GM21515 (cell line): ENCODE measurements around the gene ASB2.

ENCODE experiments used
- ATAC-seq: cut with Tn5 transposase; IDR thresholded peaks from one replicate; pipeline ENCODE4 v1.9.1; 2021; ENCODE audit not compliant: unreplicated experiment

ASB2 gene

DNA sequence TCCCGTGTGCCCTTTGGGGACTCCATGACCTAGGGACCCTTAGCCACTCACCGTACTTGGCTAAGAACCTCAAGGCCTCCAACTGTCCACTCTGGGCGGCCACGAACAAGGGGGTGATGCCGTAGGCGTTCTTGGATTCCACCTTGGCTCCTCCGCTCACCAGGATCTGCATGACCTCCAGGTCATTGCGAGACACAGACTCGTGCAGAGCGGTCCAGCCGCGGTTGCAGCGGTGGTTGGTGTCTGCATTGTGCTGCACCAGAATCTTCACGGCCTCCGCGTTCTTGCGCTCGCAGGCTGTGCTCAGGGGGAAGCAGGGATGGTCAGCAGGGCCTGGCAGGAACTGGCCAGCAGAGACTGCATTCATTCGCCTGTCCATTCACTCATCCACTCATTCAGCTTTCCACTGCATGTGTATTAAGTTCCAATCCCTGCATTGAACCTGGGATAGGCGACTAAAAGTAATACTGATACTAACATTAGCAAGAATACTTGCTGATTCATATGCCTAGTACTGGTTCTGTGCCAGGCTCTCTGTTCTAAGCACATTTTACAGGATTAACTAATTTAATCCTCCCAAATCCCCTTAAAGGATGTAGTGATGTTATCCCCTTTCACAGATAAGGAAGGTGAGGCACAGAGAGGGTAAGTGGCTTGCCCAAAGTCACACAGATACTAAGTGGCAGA is 25.3 kb downstream of the ASB2 start:
- no peak for ATAC-seq

DNA sequence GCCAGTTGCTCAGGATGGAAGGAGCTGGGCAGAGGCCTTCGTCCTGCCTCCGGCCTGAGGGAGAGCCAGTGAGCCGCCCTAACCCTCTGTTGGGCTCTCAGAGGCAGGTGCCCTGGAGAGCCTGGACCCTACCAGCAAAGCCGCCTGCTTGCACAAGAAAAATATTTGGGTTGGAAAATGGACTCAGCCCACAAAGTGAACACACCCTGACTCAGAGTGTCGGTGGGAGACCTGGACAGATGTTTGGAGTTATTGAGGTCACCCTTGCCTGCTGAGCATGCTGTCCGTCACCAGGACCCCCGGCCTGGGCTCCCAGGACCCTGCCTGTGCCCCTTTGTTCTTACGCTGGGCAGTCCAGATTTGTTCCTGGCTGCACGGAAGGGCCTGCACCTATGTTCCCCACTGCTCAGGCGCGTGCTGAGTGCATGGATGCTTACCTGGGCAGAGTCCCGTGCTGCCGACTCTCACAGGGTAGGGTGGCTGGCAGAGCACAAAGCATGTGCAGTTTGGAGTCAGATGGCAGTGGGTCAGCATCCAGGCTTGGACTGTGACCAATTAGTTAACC is 26.8 kb downstream of the ASB2 start:
- ATAC-seq, result no peak

DNA sequence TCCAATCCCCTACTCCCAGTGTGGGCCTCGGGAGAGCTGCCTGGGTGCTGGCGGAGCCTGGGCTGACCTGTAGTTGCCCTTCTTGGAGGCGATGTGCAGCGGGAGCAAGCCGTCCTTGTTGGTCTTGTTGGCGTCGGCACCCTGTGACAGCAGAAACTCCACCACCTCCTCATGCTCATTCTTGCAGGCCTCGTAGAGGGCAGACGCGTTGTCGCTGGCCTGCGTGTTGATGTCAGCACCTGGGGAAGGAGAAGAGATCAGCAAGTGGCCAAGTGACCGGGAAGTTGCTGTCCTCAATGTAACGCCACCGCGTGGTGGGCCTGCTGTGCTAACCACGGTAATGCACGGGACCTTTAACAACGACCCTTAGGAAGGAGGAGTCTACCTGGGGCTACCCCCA is 29.1 kb downstream of the ASB2 start:
- ATAC-seq, result no peak

DNA sequence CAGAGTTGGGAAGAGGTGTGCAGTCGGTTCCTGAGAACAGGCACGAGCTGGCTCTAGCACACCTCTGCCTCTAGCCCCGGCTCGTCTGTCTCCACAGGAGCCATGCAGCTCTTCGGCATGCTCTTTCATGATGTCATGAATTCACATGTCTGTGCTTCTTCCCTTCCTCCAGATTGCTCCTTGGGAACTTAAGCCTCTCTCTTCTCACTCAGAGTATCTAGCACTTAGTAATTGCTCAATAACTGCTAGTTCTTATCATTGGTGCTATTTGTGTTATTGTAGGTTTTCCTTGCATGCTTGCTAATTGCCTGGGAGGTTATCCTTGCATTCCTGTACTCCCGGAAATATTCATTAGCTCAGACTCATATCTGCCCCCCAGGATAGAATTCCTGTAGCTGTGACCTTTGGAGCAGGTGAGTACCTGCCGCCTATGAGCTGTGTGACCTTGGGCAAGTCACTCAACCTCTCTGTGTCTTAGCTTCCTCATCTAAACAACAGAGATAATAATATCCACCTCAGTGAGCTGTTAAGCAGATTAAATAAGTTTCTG is 29.8 kb downstream of the ASB2 start:
- ATAC-seq, result no peak

DNA sequence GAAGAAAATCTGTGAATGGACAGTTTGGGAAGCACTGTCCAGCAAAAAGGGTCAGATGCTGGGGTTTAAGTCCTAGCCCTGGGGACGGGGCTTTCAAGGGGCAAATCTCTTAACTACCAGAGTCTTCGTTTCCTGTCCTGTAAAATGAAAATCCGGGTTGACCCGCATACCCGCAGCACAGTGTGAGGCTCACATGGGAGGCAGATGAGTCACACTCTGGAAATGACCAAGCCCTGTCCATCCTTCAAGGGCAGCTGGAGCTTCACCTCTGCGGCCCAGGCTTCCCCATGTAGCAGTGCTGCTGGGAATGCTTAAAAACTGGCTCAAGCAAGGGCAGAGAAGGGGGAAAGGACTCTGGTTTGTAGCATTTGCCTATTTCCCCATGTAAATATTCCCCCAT is 30.3 kb downstream of the ASB2 start:
- ATAC-seq, result no peak

DNA sequence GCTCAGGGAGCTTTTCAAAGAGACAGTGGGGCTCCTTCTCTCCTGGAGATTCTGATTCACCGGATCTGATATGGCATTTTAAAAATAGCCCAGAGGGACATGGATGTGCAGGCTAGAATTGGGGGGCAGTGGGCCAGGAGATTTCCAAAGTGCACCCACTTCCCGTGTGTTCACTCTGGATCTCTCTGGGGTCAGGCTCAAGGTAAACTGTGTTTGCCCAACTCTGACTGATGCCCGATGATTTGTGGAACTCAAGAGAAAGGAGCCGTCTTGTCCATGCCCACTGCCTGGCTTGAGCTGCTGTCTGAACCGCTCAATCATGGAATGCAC is 31.3 kb downstream of the ASB2 start:
- ATAC-seq, result no peak

DNA sequence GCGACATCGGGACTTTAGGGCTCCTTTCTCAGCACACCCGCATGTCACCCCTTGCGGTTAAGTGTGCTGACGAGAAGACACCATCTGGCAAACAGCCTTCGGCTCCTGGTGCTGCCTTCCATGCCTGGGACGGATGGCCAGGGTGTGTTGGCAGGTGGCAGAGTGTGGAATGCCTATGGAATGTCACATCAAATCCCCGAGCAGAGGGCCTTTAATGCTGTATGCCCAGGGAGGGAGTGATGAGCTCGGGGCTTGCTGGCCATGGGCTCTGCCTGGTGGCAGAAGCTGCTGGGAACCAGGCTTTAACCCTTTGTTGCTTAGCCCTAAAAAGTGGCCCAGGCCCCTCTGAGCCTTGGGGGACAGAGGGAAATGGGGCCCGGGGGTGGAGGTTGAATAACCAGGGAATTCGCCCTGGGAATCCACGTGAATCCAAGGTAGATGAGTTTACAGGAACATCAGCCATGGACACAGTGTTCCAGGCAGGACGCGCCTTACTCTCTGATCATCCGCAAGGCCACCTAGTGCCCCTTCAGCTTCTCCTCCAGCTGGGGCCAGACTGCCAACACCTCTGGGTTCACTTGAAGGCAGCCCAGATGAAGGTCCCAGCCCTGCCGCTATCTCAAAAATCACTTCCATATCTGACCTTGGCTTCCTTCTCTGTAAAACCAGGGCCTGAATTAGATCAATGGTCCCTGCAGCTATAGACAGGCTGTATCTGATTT is 31.9 kb downstream of the ASB2 start:
- no peak for ATAC-seq

DNA sequence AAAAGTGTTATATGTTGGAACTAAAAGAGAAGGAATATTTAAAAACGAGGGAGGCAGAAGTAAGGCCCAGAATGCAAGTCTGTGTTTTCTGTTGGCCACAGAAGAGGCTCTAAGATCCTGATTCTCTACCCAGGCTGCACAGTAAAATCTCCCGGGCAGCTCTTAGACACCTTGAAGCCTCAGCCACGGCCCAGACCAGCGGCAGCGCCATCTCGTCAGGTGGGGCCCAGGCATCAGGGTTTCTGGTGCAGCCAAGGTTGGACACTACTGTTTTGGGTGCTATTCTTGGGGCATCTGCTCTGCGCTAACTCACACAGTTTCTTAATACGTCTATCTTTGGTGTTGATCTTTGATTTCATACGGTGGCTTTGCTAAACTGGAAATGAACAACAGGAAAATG is 32.4 kb downstream of the ASB2 start:
- no peak for ATAC-seq

DNA sequence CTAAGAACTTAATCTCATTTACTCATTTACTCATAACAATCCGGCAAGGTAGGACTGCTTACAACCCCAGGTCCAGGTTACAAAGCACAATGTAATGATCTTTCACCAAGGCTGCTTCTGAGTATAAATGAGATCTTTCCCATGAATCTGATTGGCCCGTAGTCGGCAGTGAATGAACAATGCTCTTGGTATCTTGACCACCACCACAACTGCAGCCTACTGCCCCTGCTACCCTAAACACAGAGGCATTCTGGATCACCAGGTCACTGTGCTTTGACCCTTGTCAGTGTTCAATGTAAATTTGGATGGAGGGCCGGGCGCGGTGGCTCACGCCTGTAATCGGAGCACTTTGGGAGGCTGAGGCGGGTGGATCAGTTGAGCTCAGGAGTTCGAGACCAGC is 33.3 kb downstream of the ASB2 start:
- no peak for ATAC-seq

DNA sequence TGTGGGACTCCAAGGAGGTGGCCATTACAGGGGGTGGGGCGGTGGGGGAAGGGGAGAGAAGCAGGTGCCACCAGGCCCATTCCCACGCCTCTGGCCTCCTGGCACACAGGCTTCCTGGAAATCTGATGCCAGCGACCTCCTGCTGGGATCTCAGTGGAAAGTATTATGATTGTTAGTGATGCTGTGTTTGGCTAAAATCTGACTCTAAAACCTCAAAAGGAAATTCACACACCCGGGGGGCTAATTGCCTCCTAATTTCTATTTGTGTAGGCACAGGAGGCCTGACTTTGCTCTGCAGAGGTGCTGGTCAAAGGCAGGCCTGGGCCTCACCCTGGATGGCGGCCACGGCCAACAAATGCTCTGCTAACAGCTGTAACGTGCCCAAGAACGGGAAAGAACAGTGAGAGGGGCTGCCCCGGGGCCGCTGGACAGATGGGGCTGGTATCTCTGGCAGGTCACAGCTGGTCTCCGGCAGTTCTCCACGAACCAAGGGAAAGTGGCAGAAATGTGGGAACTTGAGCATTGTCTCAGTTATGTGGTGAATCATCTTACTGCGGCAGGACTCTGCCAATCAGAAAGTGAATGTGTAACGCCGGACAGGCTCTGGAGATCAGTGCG is 35.0 kb downstream of the ASB2 start:
- no peak for ATAC-seq

DNA sequence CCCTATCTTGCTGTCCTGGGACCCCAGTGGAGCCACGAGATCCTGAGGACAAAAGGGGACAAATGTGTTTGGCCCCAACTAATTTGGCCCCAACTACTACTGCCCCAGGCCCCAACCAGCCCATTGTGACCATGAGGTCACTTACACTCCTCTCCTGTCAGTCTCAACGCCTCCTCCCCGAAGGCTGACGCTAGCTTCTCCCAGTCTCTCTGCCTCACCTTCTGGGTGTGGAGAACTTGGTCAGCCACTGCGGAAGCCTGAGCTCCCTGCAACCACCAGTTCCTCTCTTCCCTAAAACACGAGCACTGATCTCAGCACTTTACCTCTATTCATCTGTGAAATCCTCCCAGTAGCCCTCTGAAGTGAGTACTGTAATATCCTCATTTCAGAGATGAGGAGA is 35.9 kb downstream of the ASB2 start:
- ATAC-seq, result no peak

DNA sequence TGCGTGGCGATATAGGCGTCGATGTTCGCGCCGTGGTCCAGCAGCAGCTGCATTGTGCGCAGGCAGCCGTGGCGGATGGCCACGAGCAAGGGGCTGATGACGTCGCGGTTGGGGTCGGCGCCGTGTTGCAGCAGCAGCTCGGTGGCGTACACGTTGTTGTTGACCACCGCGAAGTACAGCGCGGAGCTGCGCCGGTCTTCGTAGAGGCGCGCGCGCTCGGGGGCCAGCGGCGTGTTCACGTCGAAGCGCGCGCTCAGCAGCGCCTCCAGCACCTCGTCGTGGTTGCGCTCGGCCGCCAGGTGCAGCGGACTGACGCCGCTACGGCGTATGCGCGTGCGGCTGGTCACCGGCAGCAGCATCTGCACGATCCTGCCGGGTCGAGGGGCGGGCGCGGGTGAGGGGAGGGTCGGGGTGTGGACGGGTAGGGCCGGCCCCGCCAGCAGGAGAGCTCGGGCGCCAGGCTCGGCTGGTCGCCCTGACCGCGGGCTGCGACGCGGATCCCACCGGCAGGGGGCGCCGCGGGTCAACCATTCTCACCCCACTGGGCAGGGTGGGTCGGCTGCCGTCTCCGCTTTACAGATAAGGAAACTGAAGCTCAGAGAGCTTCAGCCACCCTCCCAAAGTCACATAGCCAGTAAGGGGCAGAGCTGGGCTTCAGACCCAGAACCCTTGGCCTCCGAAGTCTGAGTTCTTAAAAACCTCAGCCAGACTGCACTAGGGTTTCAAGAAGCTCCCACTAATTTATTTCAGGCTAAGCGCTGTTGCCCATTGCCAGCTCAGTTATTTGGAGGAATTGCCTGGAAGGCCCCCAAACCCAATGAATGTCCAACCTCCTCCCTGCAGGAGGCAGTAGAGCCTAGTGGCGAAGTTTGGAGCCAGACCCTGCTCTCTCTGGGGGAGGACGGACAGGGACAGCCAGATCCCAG is 36.8 kb downstream of the ASB2 start:
- peak; percentile 85 for ATAC-seq

DNA sequence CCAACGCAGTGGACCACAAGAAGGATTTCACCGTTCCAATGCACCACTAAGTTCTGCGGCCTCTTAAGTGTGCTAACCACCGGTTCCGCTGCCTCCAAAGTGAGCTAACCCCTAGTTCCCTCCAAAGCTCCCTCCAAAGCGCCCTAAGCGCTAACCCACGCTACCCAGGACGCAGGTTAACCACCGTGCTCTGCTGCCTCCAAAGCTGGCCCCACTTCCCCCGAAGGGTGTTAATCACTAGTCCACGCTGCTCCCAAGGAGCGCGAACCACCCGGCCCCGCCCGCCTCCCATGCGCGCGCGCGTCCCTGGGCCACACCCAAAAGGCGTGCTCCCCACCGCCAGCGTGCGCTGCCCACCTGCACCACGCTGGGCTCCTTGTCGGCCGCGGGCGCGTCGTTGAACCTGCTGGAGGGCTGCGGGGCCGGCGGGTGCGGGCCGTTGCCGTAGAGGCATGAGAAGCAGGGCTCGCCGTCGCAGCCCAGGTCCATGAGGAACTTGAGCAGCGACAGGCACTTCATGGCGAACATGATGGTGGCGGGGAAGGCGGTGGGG is 37.5 kb downstream of the ASB2 start:
- no peak for ATAC-seq

DNA sequence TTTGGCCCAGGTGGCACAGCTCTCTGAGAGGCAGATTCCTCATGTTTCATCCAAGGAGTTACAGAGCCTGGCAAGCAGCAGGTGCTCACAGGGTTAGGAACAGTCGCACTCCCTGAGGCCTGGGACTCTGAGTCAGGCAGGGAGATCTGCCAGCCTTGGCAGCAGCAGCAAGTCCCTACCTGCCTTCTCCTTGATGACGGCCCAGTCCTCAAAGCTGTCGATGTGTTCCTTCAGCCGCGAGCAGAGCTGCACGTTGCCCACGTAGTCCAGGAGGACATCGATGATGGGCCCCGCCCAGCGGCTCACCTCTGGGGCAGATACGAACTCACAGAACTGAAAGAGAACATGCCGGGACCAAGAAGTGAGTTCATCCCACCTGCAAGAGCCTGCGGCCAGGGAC is 38.9 kb downstream of the ASB2 start:
- ATAC-seq, result no peak

DNA sequence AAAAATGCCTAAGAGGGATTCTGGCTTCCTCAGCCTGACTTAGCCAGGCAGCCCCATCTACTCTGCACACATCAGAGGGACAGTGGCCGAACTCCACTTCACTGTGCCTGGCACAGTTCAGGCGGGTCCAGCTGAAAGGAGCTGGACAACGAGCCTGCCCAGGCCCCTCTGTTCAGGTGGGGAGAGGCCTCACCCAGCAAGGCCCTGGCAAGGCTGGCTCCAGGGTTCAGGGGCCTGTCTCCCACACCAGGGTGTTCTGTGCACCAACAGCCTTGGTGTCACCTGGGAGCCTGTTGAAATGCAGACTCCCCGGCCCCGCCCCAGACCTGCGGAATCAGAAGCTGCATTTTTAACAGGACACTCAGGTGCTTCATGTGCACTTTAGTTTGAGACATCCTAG is 39.4 kb downstream of the ASB2 start:
- no peak for ATAC-seq

DNA sequence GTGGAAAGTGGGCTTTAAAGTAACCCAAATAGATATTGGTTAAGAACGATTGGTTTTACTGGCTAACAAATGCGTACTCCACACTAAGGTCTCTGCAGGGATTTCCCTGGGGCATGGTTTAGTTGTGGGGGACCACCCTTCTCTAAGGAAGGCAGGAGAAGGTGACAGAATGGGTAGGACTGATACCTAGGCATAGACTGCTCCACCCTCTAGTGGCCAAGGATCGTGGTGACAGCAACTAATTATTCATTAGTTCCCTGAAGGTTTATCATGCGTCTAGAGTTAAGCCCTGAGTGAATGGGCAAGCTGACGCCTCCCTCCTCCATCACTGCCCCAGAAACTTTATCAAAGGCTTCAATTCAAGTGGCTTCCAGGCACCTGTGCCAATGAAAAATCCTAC is 40.1 kb downstream of the ASB2 start:
- no peak for ATAC-seq

DNA sequence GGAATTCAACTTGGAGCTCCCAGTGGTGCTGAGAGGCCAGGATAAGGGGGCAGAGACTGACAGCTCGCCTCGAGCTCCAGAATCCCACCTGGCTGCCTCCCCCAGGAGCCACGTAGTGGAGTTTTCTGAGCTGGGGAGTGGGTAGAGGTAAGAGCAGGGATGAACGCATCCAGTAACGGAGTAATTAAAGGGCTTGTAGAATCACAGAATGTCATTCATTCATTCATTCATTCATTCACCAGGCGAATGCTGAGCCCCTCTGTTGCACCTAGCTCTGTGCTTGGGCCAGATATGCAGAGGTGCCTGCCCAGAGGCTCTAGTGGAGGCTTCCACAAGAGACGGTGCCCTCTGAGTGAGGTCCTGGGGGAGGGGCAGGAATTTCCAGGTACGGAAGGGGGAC is 41.2 kb downstream of the ASB2 start:
- ATAC-seq, result no peak

DNA sequence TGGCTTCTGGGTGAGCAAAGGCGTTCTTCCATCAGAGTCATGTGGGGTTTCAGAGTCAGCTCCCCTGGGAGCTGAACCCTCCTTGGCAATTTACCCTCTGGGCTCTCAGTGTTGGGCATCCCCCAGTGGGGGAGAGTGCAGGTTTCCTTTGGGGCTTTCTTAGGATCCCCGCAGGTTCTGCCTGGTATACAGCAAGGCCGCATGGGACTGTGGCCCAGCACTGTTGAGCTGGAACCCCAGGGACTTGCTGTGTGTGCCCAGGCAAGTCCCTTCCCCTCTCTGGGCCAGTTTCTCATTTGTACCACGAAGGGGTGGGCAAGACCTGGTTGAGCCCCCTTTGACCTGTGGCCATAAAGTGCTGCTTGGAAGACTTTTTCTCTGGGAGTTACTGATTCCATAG is 43.7 kb downstream of the ASB2 start:
- no peak for ATAC-seq

DNA sequence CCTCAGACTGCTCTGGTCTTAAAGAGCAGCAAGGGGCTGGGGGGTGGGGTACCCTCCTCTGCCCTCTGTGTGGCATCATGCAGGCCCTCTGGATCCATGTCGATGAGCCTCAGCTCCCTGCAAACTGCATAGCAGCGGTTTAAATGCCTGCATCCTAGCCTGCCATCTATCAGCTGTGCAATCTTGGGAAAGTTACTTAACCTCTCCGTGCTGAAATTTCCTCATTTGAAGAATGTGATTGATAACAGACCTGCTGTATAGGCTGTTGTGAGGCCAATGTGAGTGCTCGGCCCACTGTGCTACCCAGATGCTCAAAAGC is 45.4 kb downstream of the ASB2 start:
- ATAC-seq, result no peak

DNA sequence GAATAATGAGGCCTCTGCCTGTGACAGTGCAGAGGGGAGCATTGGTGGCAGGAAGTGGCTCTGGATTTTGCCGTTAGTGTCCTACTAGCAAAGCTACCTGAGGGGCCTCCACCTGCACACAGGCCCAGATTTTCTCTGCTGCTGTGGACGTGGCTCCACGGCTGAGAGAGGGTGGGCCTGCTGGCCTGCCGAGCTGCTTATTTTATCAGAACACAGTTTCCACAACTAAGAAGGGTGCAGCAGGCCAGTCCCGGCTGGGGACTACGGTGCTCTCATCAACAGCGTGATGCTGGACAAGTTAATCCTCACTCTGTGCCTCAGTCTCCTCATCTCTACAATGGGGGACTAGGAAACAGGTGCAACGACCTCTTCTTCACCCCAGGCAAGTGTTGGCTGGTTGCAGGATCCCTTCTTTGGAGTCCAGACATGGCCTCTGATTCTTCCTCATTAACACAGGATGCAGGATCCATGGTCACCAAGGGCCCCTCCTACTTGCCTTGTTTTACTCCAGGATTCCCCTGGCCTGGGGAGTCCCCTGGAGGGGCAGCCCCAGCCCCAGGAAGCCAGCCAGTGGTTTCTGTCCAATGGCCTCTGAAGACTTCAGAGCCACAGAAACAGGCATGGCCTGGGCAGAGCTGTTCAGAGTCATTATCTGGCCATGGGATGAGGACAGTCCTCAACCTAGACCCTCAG is 45.9 kb downstream of the ASB2 start:
- ATAC-seq, result no peak
